IMR-90 (cell line): ENCODE results near the gene GGPS1. TPM values are rescaled to one million over a fixed set of nuclear protein-coding genes. Genes with fewer than 3 reads are reported as not detected.

Experiments used
- ATAC-seq: fragments of 200-7000 bp; cut with Tn5 transposase; 2 replicates; pipeline ENCODE4 v1.9.1; 2020; ENCODE audit warnings: low read depth, mild to moderate bottlenecking, moderate library complexity
- BruUV-seq: library from RNA; stranded (reverse); fragments of 400-500 nt; replicated peaks from 2 replicates; lab custom pipeline; 2021; lab: Mats Ljungman, UMichigan
- CTCF ChIA-PET: fragments of 300-600 bp; formaldehyde crosslinking; extraction: SDS; loops from one replicate; lab custom pipeline; 2021; ENCODE audit warnings: antibody characterized with exemption; lab: Yijun Ruan, JAX
- POLR2A ChIA-PET: fragments of 300-600 bp; sonication (Branson Sonifier 250); formaldehyde crosslinking; loops from one replicate; lab custom pipeline; 2022; ENCODE audit warnings: antibody characterized with exemption; ENCODE audit not compliant: unreplicated experiment; lab: Charles Lee
- DNase-seq: peaks from one replicate; pipeline ENCODE4 v3.0.0; 2013
- H2AFZ ChIP-seq: replicated peaks from 2 replicates; pipeline ENCODE3; 2013; ENCODE audit warnings: low read length, mild to moderate bottlenecking; ENCODE audit not compliant: poor library complexity
- H2AK5ac ChIP-seq: 2 replicates; pipeline ENCODE4 v1.6.1; 2013; ENCODE audit warnings: low read depth, low read length, inconsistent platforms
- H2AK9ac ChIP-seq: replicated peaks from 2 replicates; pipeline ENCODE3; 2013; ENCODE audit warnings: mild to moderate bottlenecking, low read depth, low read length, moderate library complexity; ENCODE audit not compliant: poor library complexity
- H2BK120ac ChIP-seq: 2 replicates; pipeline ENCODE4 v1.6.1; 2013; ENCODE audit warnings: low read depth, low read length, inconsistent platforms
- H2BK15ac ChIP-seq: 3 replicates; pipeline ENCODE4 v1.6.1; 2013; ENCODE audit warnings: low read depth, low read length, inconsistent platforms
- H2BK20ac ChIP-seq: 2 replicates; pipeline ENCODE4 v1.6.1; 2013; ENCODE audit warnings: low read depth, mild to moderate bottlenecking, inconsistent platforms, low read length, moderate library complexity
- H2BK5ac ChIP-seq: 2 replicates; pipeline ENCODE4 v1.6.1; 2013; ENCODE audit warnings: mild to moderate bottlenecking, low read depth, low read length, inconsistent platforms; ENCODE audit not compliant: poor library complexity, severe bottlenecking
- H3K14ac ChIP-seq: replicated peaks from 2 replicates; pipeline ENCODE4 v1.6.1; 2013; ENCODE audit warnings: low read depth, low read length, inconsistent platforms
- H3K18ac ChIP-seq: 2 replicates; pipeline ENCODE4 v1.6.1; 2013; ENCODE audit warnings: low read depth, low read length, control low read depth
- H3K23ac ChIP-seq: 2 replicates; pipeline ENCODE4 v1.6.1; 2013; ENCODE audit warnings: low read depth, low read length, inconsistent platforms
- H3K27ac ChIP-seq: 2 replicates; pipeline ENCODE4 v1.5.1; 2013; ENCODE audit warnings: mild to moderate bottlenecking, control low read depth, low read length; ENCODE audit not compliant: insufficient read depth
- H3K27me3 ChIP-seq: 2 replicates; pipeline ENCODE4 v1.6.1; 2013; ENCODE audit warnings: low read length; ENCODE audit not compliant: control insufficient read depth, insufficient read depth
- H3K36me3 ChIP-seq: 2 replicates; pipeline ENCODE4 v1.6.1; 2013; ENCODE audit warnings: low read length, mixed read lengths; ENCODE audit not compliant: control insufficient read depth, insufficient read depth
- H3K4ac ChIP-seq: 2 replicates; pipeline ENCODE4 v1.6.1; 2013; ENCODE audit warnings: low read depth, low read length, inconsistent platforms
- H3K4me1 ChIP-seq: 2 replicates; pipeline ENCODE4 v1.6.1; 2013; ENCODE audit warnings: low read length, mixed read lengths; ENCODE audit not compliant: control insufficient read depth, insufficient read depth
- H3K4me2 ChIP-seq: 2 replicates; pipeline ENCODE4 v1.6.1; 2013; ENCODE audit warnings: low read depth, mild to moderate bottlenecking, control low read depth, low read length, moderate library complexity
- H3K4me3 ChIP-seq: 2 replicates; pipeline ENCODE4 v1.5.1; 2013; ENCODE audit warnings: low read depth, mild to moderate bottlenecking, control low read depth, low read length, moderate library complexity; ENCODE audit not compliant: insufficient read depth
- H3K56ac ChIP-seq: 2 replicates; pipeline ENCODE4 v1.6.1; 2013; ENCODE audit warnings: low read length, inconsistent platforms; ENCODE audit not compliant: insufficient read depth; ENCODE audit errors: extremely low read depth
- H3K79me1 ChIP-seq, 2 experiments: 2 replicates each; pipeline ENCODE4 v1.6.1; 2013; ENCODE audit warnings: low read length in 2 of 2, inconsistent platforms in 1 of 2, low read depth in 1 of 2
- H3K9ac ChIP-seq: 2 replicates; pipeline ENCODE4 v1.6.1; 2013; ENCODE audit warnings: low read depth, low read length, control low read depth
- H3K9me1 ChIP-seq: 2 replicates; pipeline ENCODE4 v1.6.1; 2013; ENCODE audit warnings: low read length, inconsistent platforms; ENCODE audit not compliant: insufficient read depth
- H3K9me3 ChIP-seq: 2 replicates; pipeline ENCODE4 v1.6.1; 2013; ENCODE audit warnings: low read length; ENCODE audit not compliant: control insufficient read depth, insufficient read depth
- H4K20me1 ChIP-seq: 2 replicates; pipeline ENCODE4 v1.6.1; 2013; ENCODE audit warnings: low read length, inconsistent platforms; ENCODE audit not compliant: insufficient read depth
- H4K5ac ChIP-seq: 2 replicates; pipeline ENCODE4 v1.6.1; 2013; ENCODE audit warnings: mild to moderate bottlenecking, low read depth, low read length, control low read depth
- H4K8ac ChIP-seq, 2 experiments: 2 replicates each; pipeline ENCODE4 v1.6.1; 2013; ENCODE audit warnings: low read depth in 2 of 2, low read length in 2 of 2, control low read depth in 1 of 2, inconsistent platforms in 1 of 2
- H4K91ac ChIP-seq: 2 replicates; pipeline ENCODE4 v1.6.1; 2013; ENCODE audit warnings: low read depth, low read length, inconsistent platforms; ENCODE audit not compliant: insufficient read depth
- BHLHE40 ChIP-seq: fragments of 150-350 bp; IDR thresholded peaks from 2 replicates; pipeline ENCODE4 v1.6.1; 2016; ENCODE audit warnings: mild to moderate bottlenecking, low read depth, low read length
- MAZ ChIP-seq: IDR thresholded peaks from 2 replicates; pipeline ENCODE4 v1.6.1; 2012; ENCODE audit warnings: low read depth, mild to moderate bottlenecking, low read length, improper control_type of control experiment, moderate library complexity, borderline replicate concordance
- POLR2A ChIP-seq: IDR thresholded peaks from 2 replicates; pipeline ENCODE4 v1.6.1; 2012; ENCODE audit warnings: mild to moderate bottlenecking, low read depth, low read length
- RAD21 ChIP-seq: IDR thresholded peaks from 2 replicates; pipeline ENCODE4 v1.6.1; 2012; ENCODE audit warnings: low read length, improper control_type of control experiment
- SMC3 ChIP-seq: fragments of 150-350 bp; IDR thresholded peaks from 2 replicates; pipeline ENCODE4 v1.6.1; 2016; ENCODE audit warnings: low read depth, mild to moderate bottlenecking, antibody characterized with exemption, low read length, moderate library complexity
- WGBS, 2 experiments: methylation state at CpG; one replicate each; pipeline versions ENCODE4 v1.1.5 to v1.1.7; 2013; ENCODE audit warnings: missing lambda C conversion rate in 2 of 2; ENCODE audit not compliant: insufficient read length in 1 of 2; ENCODE audit errors: extremely low coverage in 2 of 2; 5-methylcytosine and 5-hydroxymethylcytosine counted together
- dilution Hi-C: fragments of 300-500 bp; cut with HindIII; formaldehyde crosslinking; loops from one replicate; pipeline ENCODE4 v1.14.3; 2018; ENCODE audit warnings: low sequenced_read_pairs; ENCODE audit not compliant: unreplicated experiment
- in situ Hi-C: fragments of 300-500 bp; cut with MboI; formaldehyde crosslinking; loops from 3 replicates; pipeline ENCODE4 v1.14.3; 2019; ENCODE audit warnings: low sequenced_read_pairs, inconsistent platforms, mixed read lengths
- intact Hi-C: fragments of 100-400 bp; cut with micrococcal nuclease; formaldehyde crosslinking; loops from 2 replicates; pipeline ENCODE4 v1.10.0; 2022
- polyA plus RNA-seq, 3 experiments: library from polyadenylated mRNA; depleted of rRNA; stranded (reverse); fragments of >200 nt; gene quantifications; 2 replicates each; pipeline ENCODE4 v1.2.3, GENCODE V29; 2012; ENCODE audit warnings: low replicate concordance in 1 of 3
- total RNA-seq: library from RNA; depleted of rRNA; stranded (reverse); fragments of >200 nt; gene quantifications from 2 replicates; pipeline ENCODE4 v1.2.3, GENCODE V29; 2012

GGPS1 gene
- total and polyA plus RNA-seq, 2 of the 4 experiments (the other 2 are of a cell fraction): 16.4 to 21.5 TPM

- H2BK20ac ChIP-seq: no peak overlapping the region
- no peak for DNase-seq
- H3K27ac ChIP-seq: no peak overlapping the region
- H3K4me3 ChIP-seq: no peak overlapping the region
- H3K14ac ChIP-seq: no peak overlapping the region
- dilution Hi-C loops (no loop called here), intact Hi-C loops (no loop called here), in situ Hi-C loops (no loop called here)
- H3K9me3 ChIP-seq: no peaks in the 10 kb centered on the region
- no peak overlapping the region for H4K8ac ChIP-seq
- H4K20me1 ChIP-seq: peaks cover 84% of the 10 kb centered on the region
- H3K4ac ChIP-seq: no peak overlapping the region
- POLR2A ChIA-PET: no interaction called here
- H3K9me1 ChIP-seq: peaks cover 8% of the 10 kb centered on the region
- H3K4me2 ChIP-seq: no peak overlapping the region
- peaks cover 6 to 56% of the 10 kb centered on the region in 2 experiments for H3K79me1 ChIP-seq
- H2AK5ac ChIP-seq: no peak overlapping the region
- H2AK9ac ChIP-seq: no peak overlapping the region
- no peak overlapping the region for H3K56ac ChIP-seq
- no TSS peak for BruUV-seq
- H2BK5ac ChIP-seq: no peak overlapping the region
- CTCF ChIA-PET: no interaction called here
- no peak overlapping the region for H3K23ac ChIP-seq
- no peak for ATAC-seq
- no peak overlapping the region for H3K9ac ChIP-seq
- H3K36me3 ChIP-seq: no peaks in the 10 kb centered on the region
- no peak overlapping the region for H4K91ac ChIP-seq
- TF ChIP-seq SMC3: no peak
- TF ChIP-seq POLR2A: no peak
- no peak for TF ChIP-seq MAZ
- no peak for TF ChIP-seq RAD21
- no peak for TF ChIP-seq BHLHE40
- H3K18ac ChIP-seq: no peak overlapping the region
- no peak overlapping the region for H2BK120ac ChIP-seq
- H2AFZ ChIP-seq: no peak overlapping the region
- H3K27me3 ChIP-seq: no peaks in the 10 kb centered on the region
- H2BK15ac ChIP-seq: no peak overlapping the region
- no peak overlapping the region for H4K5ac ChIP-seq
- WGBS, 2 experiments: no CpG with 5 or more reads among the region's 4 CpGs
- H3K4me1 ChIP-seq: peaks cover 2% of the 10 kb centered on the region; the same call in 1 of the 2 replicates
These were observed 35.6 kb upstream of the GGPS1 start for GRCh38 chr1:235292790-235293189.
